AG04450 (cell line): ENCODE results near the gene RGS19. TPM values are rescaled to one million over a fixed set of nuclear protein-coding genes. Genes with fewer than 3 reads are reported as not detected.

ENCODE experiments used
- CTCF ChIA-PET: fragments of 300-600, 350-600 bp; formaldehyde crosslinking; extraction: SDS; loops from one replicate; lab custom pipeline; 2022; ENCODE audit warnings: antibody characterized with exemption, inconsistent platforms; lab: Charles Lee
- POLR2A ChIA-PET: fragments of 350-600 bp; formaldehyde crosslinking; extraction: SDS; loops from one replicate; lab custom pipeline; 2021; ENCODE audit warnings: antibody characterized with exemption, inconsistent platforms; lab: Yijun Ruan, JAX
- DNase-seq: peaks from one replicate; pipeline ENCODE4 v3.0.0-alpha.2; 2011; ENCODE audit warnings: low read depth, low spot score
- H3K27ac ChIP-seq: one replicate; pipeline ENCODE4 v1.5.1; 2012; ENCODE audit warnings: low read depth, low read length, control low read depth
- H3K27me3 ChIP-seq: one replicate; pipeline ENCODE4 v1.6.0; 2012; ENCODE audit warnings: low read length; ENCODE audit not compliant: control insufficient read depth, insufficient read depth
- H3K4me3 ChIP-seq: 2 replicates; pipeline ENCODE4 v1.5.1; 2011; ENCODE audit warnings: mild to moderate bottlenecking, low read depth, low read length, control low read depth
- H3K9me3 ChIP-seq: 2 replicates; pipeline ENCODE4 v1.5.1; 2012; ENCODE audit warnings: low read length; ENCODE audit not compliant: control insufficient read depth, insufficient read depth
- polyA plus RNA-seq: library from polyadenylated mRNA; depleted of rRNA; stranded (reverse); fragments of >200 nt; gene quantifications from 2 replicates; pipeline ENCODE4 v1.2.3, GENCODE V29; 2011
- TF ChIP-seq, protein P1 (sequence below): IDR thresholded peaks from 2 replicates; pipeline ENCODE4 v1.5.1; 2011; ENCODE audit warnings: low read depth, low read length, control low read depth, inconsistent platforms

RGS19 gene
- polyA plus RNA-seq, 1 experiment = 7.5 TPM

DNA sequence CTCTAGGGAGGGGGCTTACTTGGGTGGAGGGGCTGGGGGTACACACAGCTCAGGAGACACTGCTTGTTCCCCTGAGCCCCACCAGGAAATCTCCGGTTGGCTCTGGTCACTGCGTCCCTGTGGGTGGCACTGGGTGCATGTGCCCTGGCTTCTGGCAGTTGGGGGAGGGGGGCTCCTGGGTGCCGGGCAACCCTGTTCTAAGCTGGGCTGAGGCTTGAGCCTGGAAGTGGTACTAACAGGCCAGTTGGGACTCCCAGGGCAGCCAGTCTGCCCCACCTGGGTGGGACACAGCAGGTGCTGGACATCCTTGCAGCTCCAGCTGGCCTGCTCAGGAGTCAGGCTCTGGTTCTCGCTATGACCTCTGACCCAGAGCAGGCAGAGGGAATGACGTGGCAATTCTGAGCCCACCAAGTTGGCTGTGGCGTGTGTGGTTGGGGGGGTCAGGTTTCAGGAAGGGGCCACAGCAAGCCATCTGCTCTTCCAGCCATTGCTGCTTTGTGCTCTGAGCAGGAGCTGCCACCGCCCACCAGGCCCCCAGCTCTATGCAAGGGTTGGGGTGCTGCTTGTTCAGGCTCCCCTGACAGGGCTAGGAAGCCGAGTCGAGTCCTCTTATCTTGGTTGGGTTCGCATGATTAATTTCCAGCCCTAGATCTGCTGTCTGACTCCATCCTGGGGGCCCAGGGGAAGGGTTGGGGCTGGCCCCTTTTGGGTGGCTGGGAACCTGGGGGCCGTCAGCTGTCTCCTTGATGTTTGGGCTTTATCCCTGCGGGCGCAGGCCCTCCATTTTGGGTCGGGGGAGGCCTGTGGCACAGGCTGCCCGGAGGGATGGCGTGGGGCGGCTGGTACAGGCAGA is 42.7 kb downstream of the RGS19 start:
- TF ChIP-seq, protein P1, sequence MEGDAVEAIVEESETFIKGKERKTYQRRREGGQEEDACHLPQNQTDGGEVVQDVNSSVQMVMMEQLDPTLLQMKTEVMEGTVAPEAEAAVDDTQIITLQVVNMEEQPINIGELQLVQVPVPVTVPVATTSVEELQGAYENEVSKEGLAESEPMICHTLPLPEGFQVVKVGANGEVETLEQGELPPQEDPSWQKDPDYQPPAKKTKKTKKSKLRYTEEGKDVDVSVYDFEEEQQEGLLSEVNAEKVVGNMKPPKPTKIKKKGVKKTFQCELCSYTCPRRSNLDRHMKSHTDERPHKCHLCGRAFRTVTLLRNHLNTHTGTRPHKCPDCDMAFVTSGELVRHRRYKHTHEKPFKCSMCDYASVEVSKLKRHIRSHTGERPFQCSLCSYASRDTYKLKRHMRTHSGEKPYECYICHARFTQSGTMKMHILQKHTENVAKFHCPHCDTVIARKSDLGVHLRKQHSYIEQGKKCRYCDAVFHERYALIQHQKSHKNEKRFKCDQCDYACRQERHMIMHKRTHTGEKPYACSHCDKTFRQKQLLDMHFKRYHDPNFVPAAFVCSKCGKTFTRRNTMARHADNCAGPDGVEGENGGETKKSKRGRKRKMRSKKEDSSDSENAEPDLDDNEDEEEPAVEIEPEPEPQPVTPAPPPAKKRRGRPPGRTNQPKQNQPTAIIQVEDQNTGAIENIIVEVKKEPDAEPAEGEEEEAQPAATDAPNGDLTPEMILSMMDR = no peak
- no peak for DNase-seq
- no peak overlapping the region for H3K4me3 ChIP-seq
- H3K27me3 ChIP-seq = peaks cover 37% of the 10 kb centered on the region
- POLR2A ChIA-PET = interaction anchor here (0.6 kb wide), 1 partner anchor 454 kb away, joined by 3 read pairs; no protein-coding TSS in a partner anchor
- CTCF ChIA-PET = interaction anchor here (3.6 kb wide), 1 partner anchor 85 kb away, joined by 31 read pairs; no protein-coding TSS in a partner anchor
- no peak overlapping the region for H3K27ac ChIP-seq
- H3K9me3 ChIP-seq = no peaks in the 10 kb centered on the region; the same call in 1 of the 2 replicates

DNA sequence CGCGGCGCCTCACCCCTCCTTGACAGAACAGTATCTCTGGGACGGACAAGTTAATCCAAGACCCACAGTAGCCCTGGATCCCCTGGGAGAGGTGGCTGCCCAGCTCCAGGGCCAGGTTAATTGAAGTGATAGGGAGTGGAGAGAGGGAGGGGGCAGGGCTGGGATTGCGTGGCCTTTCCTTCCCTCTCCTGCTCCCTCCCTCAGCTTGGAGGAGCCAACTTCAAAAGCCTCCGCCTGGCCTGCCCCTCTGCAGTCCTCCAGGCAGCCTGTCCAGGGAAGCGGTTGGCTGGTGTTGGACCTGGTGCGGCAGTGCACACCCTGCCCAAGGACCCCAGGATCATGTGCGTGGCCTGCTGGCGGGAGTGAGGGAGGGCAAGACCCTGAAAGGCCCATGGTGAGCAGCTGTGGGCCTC is 43.4 kb downstream of the RGS19 start, which contains the start of gene C20orf204:
Gene C20orf204, plus strand, starts transcription at position 250 of the 413 bp plus-strand sequence. Its CDS starts 142 bp downstream, at position 392.
- no peak for DNase-seq
- POLR2A ChIA-PET = no interaction called here
- TF ChIP-seq, protein P1 = no peak
- H3K27ac ChIP-seq = no peak within 1 kb of the TSS
- CTCF ChIA-PET = no interaction called here
- peaks cover 31% of the 10 kb centered on the region for H3K27me3 ChIP-seq
- H3K9me3 ChIP-seq = no peaks in the 10 kb centered on the region; the same call in 1 of the 2 replicates
- no peak within 1 kb of the TSS for H3K4me3 ChIP-seq

DNA sequence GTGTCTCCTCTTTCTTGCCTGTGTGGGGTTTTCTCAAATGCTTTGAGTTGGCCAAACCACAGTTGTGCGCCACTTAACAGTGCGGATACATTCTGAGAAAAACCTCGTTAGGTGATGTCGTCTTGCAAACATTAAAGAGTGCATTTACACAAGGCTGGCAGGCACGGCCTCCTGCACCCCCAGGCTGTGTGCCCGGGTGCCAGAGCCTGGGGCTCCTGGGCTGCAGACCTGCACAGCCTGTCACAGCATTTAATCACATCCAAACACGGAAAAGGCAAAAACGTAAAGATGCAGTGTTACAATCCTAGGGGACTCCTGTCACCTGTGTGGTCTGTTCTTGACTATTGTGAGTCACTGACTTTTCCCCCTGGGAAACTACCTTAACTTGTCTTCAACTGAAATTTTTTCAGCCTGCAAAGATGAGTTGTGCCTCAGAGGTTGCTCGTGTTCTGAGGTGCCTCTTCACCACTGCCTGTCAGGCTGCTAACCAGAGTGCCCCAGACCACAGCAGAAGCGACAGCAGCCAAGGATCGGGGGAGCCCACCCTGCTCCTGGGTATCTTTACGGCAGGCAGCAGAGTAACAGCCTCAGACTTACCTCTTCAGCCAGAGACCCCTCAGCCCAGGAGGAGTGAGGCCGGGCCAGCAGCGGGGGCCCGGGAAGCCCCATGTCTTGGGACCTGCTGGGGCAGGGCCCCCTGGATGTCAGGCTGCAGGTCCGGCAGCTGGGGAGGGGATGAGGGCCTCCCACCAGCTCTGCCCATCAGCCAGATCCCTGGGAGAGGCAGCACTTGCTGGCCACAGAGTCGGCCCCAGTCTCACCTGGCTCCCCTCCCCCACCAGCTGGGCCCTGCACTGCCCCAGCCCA is 44.0 kb downstream of the RGS19 start:
- POLR2A ChIA-PET = no interaction called here
- H3K27ac ChIP-seq = no peak overlapping the region
- CTCF ChIA-PET = interaction anchor here (0.8 kb wide), 1 partner anchor 55 kb away, joined by 3 read pairs; the partner anchor contains the start of gene PRPF6
- no peak overlapping the region for H3K4me3 ChIP-seq
- no peaks in the 10 kb centered on the region; the same call in 1 of the 2 replicates for H3K9me3 ChIP-seq
- no peak for DNase-seq
- peaks cover 25% of the 10 kb centered on the region for H3K27me3 ChIP-seq
- TF ChIP-seq, protein P1 = no peak

DNA sequence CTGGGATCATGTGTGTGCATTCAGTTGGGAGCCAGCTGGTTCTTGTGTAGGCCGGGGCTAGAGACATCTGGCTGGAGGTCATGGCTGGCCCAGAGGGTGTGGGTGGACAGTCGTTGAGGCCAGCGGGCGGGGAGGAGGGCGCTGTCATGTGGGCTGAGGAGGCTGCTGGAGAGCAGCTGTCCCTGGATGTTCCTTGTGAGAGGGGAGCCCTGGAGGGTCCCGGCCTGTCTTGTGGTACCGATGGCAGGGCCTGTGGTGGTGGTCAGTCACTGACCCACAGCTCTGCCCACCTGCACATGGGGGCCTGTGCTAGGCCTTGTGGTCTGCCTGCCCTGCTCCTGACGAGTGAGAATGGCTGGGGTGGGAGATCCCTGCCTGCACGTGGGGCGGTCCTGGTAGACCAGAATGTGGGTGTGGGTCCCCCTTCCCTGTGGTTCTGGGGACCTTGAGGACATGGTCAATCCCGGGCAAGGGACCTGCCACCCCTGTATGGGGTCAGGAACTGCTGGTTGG is 45.3 kb downstream of the RGS19 start:
- DNase-seq = no peak
- CTCF ChIA-PET = no interaction called here

More for the DNA sequence above, 45.3 kb downstream of the RGS19 start:
- H3K27ac ChIP-seq = no peak overlapping the region
- no peak overlapping the region for H3K4me3 ChIP-seq
- peaks cover 12% of the 10 kb centered on the region for H3K27me3 ChIP-seq
- H3K9me3 ChIP-seq = no peaks in the 10 kb centered on the region; the same call in 1 of the 2 replicates
- TF ChIP-seq, protein P1 = no peak
- POLR2A ChIA-PET = no interaction called here
